Measurements from ENCODE around the gene SPINK8.

GRCh38 chr3:48318713-48319468 is 14.6 kb downstream of the SPINK8 start:
- TF ChIP-seq SIN3A (IDR thresholded peaks at IDR 0.05; ENCODE audit: low read depth) (no peak), SP1 (IDR thresholded peaks at IDR 0.05; ENCODE audit: low read depth) (no peak), MAX (IDR thresholded peaks at IDR 0.05) (no peak), CTCF (IDR thresholded peaks at IDR 0.05 in 2 of 3, conservative IDR thresholded peaks at IDR 0.05 in 1 of 3; ENCODE audit: borderline replicate concordance in 1 of 3, insufficient read depth in 1 of 3, low read depth in 2 of 3, low read length in 2 of 3) (no peak), EZH2 (IDR thresholded peaks at IDR 0.05) (no peak), YY1 (IDR thresholded peaks at IDR 0.05; ENCODE audit: extremely low read depth, insufficient replicate concordance, low read depth, low read length) (no peak), CEBPB (IDR thresholded peaks at IDR 0.05; ENCODE audit: low read depth) (no peak), RAD21 (IDR thresholded peaks at IDR 0.05; ENCODE audit: low read depth) (no peak), JUND (IDR thresholded peaks at IDR 0.05) (no peak), FOSL1 (IDR thresholded peaks at IDR 0.05; ENCODE audit: low read depth) (no peak), POLR2A (IDR thresholded peaks at IDR 0.05; ENCODE audit: borderline replicate concordance, extremely low read depth, insufficient read depth, insufficient read length) (no peak)
